AG09309 (cell line): ENCODE results near the gene HOXB5.

Source experiments
- DNase-seq: peaks from one replicate; pipeline ENCODE4 v3.0.0-alpha.2; 2010; ENCODE audit warnings: low read depth
- H3K4me3 ChIP-seq: 2 replicates; pipeline ENCODE4 v1.5.1; 2011; ENCODE audit warnings: mild to moderate bottlenecking, low read depth, low read length, moderate library complexity; ENCODE audit not compliant: control insufficient read depth
- CTCF ChIP-seq: IDR thresholded peaks from 2 replicates; pipeline ENCODE4 v1.5.1; 2011; ENCODE audit warnings: mild to moderate bottlenecking, low read depth, low read length, inconsistent platforms; ENCODE audit not compliant: insufficient read depth, control insufficient read depth; ENCODE audit errors: missing control alignments

Gene HOXB5

GRCh38 chr17:48593126-48593829, at the start of gene HOXB5:
Gene HOXB5, minus strand, starts transcription at chr17:48593779. Its CDS starts 97 bp downstream, at chr17:48593682.
- no peak for DNase-seq
- H3K4me3 ChIP-seq: no peak within 1 kb of the TSS; the same call in 1 of the 2 replicates

GRCh38 chr17:48642843-48643696, 49.5 kb upstream of the HOXB5 start:
- no peak for DNase-seq
- no peak for TF ChIP-seq CTCF
- H3K4me3 ChIP-seq: no peak overlapping the region

More at GRCh38 chr17:48593126-48593829, at the start of gene HOXB5:
- no peak for TF ChIP-seq CTCF

DNA sequence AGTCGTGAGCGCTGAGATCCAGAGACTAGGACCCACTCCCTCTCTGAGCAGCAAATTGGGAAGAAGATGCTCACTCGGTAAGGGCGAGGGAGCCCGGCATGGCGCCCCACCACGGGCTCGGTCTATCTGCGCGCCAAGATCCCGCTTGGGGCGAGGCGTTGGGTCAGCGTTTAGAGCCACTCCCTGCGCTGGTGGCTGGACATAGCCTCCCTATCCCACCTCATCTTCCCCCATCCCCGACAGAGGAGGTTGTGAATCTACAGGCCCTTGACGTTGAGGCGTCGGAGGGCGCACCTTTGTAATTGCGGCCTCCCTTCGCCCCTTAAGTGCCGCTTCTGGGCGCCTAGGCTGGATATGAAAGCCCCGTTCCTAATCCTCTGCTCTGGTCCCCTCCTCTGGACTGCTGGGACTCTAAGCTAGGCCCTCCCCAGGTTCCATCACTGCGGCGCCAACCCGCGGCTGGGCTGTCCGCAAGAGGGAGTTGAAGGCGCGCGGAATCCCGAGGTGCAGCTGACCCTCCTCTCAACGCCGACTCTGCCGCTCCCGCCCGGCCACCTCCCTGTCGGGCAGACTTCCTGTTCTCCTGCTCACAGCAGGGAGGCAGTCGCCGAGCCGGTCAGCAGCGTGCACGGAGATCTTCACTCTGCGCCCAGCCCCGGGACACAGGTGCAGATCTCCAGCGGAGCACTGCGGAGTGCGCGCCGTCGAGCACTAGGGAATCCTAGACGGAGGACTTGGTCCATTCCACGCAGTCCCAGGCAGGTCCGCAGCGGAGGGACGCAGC, 48.7 kb upstream of the HOXB5 start:
- TF ChIP-seq CTCF: no peak
- no peak for DNase-seq
- no peak overlapping the region for H3K4me3 ChIP-seq

DNA sequence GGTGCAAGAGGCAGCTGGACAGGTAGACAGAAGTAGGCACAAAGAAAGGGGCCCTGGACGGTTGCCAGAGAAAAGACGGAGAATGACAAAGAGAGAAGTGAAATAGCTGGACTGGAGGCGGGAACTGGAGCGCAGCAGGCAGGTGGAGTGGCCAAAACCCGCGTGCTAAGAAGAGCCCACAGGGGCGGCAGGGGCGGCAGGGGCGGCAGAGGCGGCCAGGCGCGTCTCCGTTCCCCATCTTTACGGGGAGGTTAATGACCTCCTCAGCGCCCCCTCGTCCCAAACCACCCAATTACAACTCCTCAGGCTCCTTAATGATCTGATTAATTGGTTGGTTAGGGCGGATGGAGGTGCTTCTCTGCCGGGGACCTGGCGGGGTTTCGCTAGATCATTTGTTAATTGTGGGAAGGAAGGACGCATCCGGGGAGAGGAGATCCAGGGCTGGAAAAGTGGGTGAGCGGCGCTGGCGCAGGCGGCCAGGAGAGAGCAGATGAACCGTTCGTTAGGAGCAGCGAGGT, 48.0 kb upstream of the HOXB5 start:
- TF ChIP-seq CTCF: no peak
- H3K4me3 ChIP-seq: no peak overlapping the region
- no peak for DNase-seq

DNA sequence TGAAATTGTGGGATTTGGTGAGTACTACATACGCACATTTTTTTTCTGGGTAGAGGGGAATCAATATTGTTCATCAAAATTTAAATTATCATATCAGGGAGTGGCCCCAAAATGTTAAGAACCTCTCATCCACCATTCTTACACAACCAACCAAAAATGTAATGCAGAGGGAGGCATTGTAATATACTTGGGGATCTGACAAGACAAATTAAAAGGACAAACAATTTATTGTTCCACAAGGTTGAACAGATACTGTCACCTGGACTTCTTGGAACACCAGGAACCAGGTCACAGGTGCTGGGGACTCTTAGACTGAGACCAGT, 47.2 kb upstream of the HOXB5 start:
- no peak for TF ChIP-seq CTCF
- no peak for DNase-seq
- no peak overlapping the region for H3K4me3 ChIP-seq
